HG03521 (cell line): Measurements from ENCODE around the gene FAM236B.
"Not testable (repeated sequence)": the region's sequence is repeated elsewhere in the genome, so short reads cannot be mapped to it uniquely, and the experiment has no call there.

Source experiments
- ATAC-seq: cut with Tn5 transposase; IDR thresholded peaks from one replicate; pipeline ENCODE4 v1.9.1; 2021; ENCODE audit warnings: mild to moderate bottlenecking, moderate library complexity; ENCODE audit not compliant: unreplicated experiment

Gene FAM236B

GRCh38 chrX:72782560-72782959 lies at the start of gene FAM236B:
Gene FAM236B, minus strand, starts transcription at chrX:72782660. Its CDS starts 100 bp downstream, at chrX:72782560.
- not testable (repeated sequence) for ATAC-seq

- ATAC-seq, result not testable (repeated sequence)
These were observed 48.2 kb upstream of the FAM236B start for GRCh38 chrX:72830701-72831100.

GRCh38 chrX:72808110-72808509 lies 25.6 kb upstream of the FAM236B start, which contains the start of gene FAM236D:
Gene FAM236D, minus strand, starts transcription at chrX:72808210. Its CDS starts 100 bp downstream, at chrX:72808110.
- ATAC-seq, result not testable (repeated sequence)

- ATAC-seq, result not testable (repeated sequence)
These were observed 7.9 kb upstream of the FAM236B start for GRCh38 chrX:72790390-72790789.

- ATAC-seq, result not testable (repeated sequence)
These were observed 5.7 kb upstream of the FAM236B start for GRCh38 chrX:72788142-72788541.

- not testable (repeated sequence) for ATAC-seq
These were observed 1.5 kb upstream of the FAM236B start for GRCh38 chrX:72783964-72784363.

- not testable (repeated sequence) for ATAC-seq
These were observed 991 bp upstream of the FAM236B start for GRCh38 chrX:72783365-72783936.

- not testable (repeated sequence) for ATAC-seq
These were observed 4.3 kb downstream of the FAM236B start for GRCh38 chrX:72778146-72778545.

GRCh38 chrX:72777467-72777790 lies 5.0 kb downstream of the FAM236B start:
- peak; percentile 53 for ATAC-seq

GRCh38 chrX:72776653-72777466 lies 5.6 kb downstream of the FAM236B start, which contains the start of gene DMRTC1B:
Gene DMRTC1B, plus strand, starts transcription at chrX:72776890. Its CDS starts 68,246 bp downstream, at chrX:72845136.
- peak; percentile 83 for ATAC-seq

- ATAC-seq, result not testable (repeated sequence)
These were observed 22.0 kb downstream of the FAM236B start for GRCh38 chrX:72760454-72760853.

- ATAC-seq, result not testable (repeated sequence)
These were observed 33.9 kb downstream of the FAM236B start for GRCh38 chrX:72748545-72748944.

- not testable (repeated sequence) for ATAC-seq
These were observed 36.9 kb downstream of the FAM236B start for GRCh38 chrX:72745546-72745945.

- ATAC-seq, result no peak
These were observed 46.9 kb downstream of the FAM236B start for GRCh38 chrX:72735561-72735960.

- not testable (repeated sequence) for ATAC-seq
These were observed 48.8 kb downstream of the FAM236B start for GRCh38 chrX:72733636-72734035.
